Esophagus squamous epithelium (tissue), 5 donors: ENCODE measurements around the gene SUSD4. TPM values are rescaled to one million over a fixed set of nuclear protein-coding genes. Genes with fewer than 3 reads are reported as not detected.

Source experiments
- DNase-seq: peaks from one replicate; lab custom pipeline; 2025; lab: John Stamatoyannopoulos, UW
- H3K27ac ChIP-seq, 4 donors: fragments of 200-600 bp; sonication (generic); one replicate each; pipeline ENCODE4 v1.5.1; 2016 to 2019; ENCODE audit warnings: mild to moderate bottlenecking in 1 of 4
- H3K27me3 ChIP-seq, 4 donors: fragments of 200-600 bp; sonication (generic); 1 replicate in 3 of 4; 2 replicates in 1 of 4; pipeline versions ENCODE4 v1.5.1 to v1.6.0; 2017 to 2021; ENCODE audit warnings: antibody characterized with exemption in 1 of 4
- H3K36me3 ChIP-seq, 3 donors: fragments of 200-600 bp; sonication (generic); one replicate each; pipeline ENCODE4 v1.5.1; 2016 to 2019
- H3K4me1 ChIP-seq, 3 donors: fragments of 200-600 bp; sonication (generic); one replicate each; pipeline ENCODE4 v1.5.1; 2017 to 2019
- H3K4me3 ChIP-seq, 4 donors: fragments of 200-600 bp; sonication (generic); 1 replicate in 3 of 4; 2 replicates in 1 of 4; pipeline ENCODE4 v1.5.1; 2016 to 2019; ENCODE audit warnings: mild to moderate bottlenecking in 2 of 4, moderate library complexity in 1 of 4
- H3K9me3 ChIP-seq, 3 donors: fragments of 200-600 bp; sonication (generic); one replicate each; pipeline ENCODE4 v1.5.1; 2016 to 2019
- CTCF ChIP-seq, 6 experiments: fragments of 450-650 bp in 4 of 6; fragments of 200-600 bp in 2 of 6; sonication (generic) in 2 of 6; IDR thresholded peaks; one replicate each; pipeline ENCODE4 v1.5.1; 2016 to 2019; ENCODE audit warnings: antibody characterized with exemption in 6 of 6, mild to moderate bottlenecking in 4 of 6, moderate library complexity in 4 of 6
- POLR2A ChIP-seq, 4 donors: fragments of 450-650 bp; IDR thresholded peaks; one replicate each; pipeline ENCODE4 v1.6.1; 2017; ENCODE audit warnings: antibody characterized with exemption in 4 of 4, mild to moderate bottlenecking in 4 of 4, moderate library complexity in 3 of 4
- WGBS, 2 donors: methylation state at CpG; one replicate each; pipeline ENCODE4 v1.1.5; 2018; 5-methylcytosine and 5-hydroxymethylcytosine counted together
- intact Hi-C: fragments of 100-400 bp; cut with DNase I; formaldehyde crosslinking; loops from one replicate; pipeline ENCODE4 v1.15.0; 2022
- total RNA-seq, 4 donors: library from RNA; depleted of rRNA; stranded (reverse); fragments of >200 nt; gene quantifications; one replicate each; pipeline ENCODE4 v1.1.0, GENCODE V29; 2016
- donor health status: DM: yes; HTN: yes; CAD: no.

The SUSD4 gene
- total RNA-seq, 4 donors from 2014 or later, result 42.7 to 50.6 (median 46.5) TPM

- peaks cover 0 to 58% (median 0%) of the 10 kb centered on the region in 3 donors for H3K36me3 ChIP-seq
- H3K9me3 ChIP-seq, result no peaks in the 10 kb centered on the region
- H3K27ac ChIP-seq, result no peak overlapping the region
- H3K27me3 ChIP-seq, result no peaks in the 10 kb centered on the region
- TF ChIP-seq CTCF (IDR thresholded peaks at IDR 0.05), result no peak
- no peak for TF ChIP-seq POLR2A (IDR thresholded peaks at IDR 0.05)
- no peak overlapping the region for H3K4me3 ChIP-seq
- DNase-seq, result no peak
- H3K4me1 ChIP-seq, result no peaks in the 10 kb centered on the region
- intact Hi-C loops, result no loop called here
- WGBS, 2 donors, result 86 to 100% methylated on average over 2 to 11 of the region's 12 CpGs
Observed at GRCh38 chr1:223227486-223228196, 136.3 kb downstream of the SUSD4 start.

DNA sequence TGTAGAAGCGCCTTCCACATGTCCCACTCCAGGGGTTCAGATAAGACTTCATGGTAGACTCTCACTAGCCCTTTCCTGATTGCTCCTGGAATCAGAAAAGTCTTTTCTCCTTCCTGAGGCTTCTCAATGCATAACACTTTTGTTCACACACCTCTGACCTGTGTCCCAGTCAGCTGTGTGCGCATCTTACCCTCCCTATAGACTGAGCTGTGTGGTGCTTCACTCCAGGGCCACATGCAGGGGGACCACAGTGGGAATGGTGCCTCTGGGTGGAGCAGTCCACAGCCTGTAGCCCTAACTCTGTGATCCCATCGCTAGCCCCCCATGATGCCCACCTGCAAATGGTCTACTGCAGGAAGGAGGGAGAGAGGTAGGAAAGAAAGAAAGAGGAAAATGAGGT is 136.9 kb downstream of the SUSD4 start:
- DNase-seq, result no peak
- WGBS, 2 donors, result 94 to 100% methylated on average over 2 to 3 of the region's 3 CpGs
- H3K4me1 ChIP-seq, result no peaks in the 10 kb centered on the region
- peaks cover 0 to 64% (median 0%) of the 10 kb centered on the region in 3 donors for H3K36me3 ChIP-seq
- H3K27me3 ChIP-seq, result no peaks in the 10 kb centered on the region
- H3K27ac ChIP-seq, result no peak overlapping the region
- intact Hi-C loops, result no loop called here
- H3K9me3 ChIP-seq, result no peaks in the 10 kb centered on the region
- no peak for TF ChIP-seq CTCF (IDR thresholded peaks at IDR 0.05)
- no peak for TF ChIP-seq POLR2A (IDR thresholded peaks at IDR 0.05)
- no peak overlapping the region for H3K4me3 ChIP-seq

DNA sequence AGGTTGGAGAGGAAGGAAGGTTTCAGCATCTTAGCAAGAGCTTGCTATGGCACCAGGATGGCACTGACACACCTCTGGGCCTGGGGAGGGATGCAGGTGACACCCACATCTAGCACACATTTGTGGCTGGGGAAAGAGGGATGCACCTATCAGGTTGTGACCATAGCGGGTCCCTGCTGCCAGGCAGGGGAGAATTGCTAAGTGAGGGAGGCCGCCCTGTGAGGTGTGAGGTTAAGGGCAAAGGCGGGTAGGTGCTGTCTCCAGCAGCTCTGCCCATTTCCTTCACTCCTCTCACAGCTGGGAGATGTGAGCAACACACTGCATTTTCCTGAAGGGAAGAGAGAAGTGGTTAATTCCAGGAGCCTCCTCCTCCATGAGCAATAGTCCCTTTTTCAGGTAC is 137.7 kb downstream of the SUSD4 start:
- Histone ChIP-seq H3K4me3 (no peak overlapping the region), H3K27ac (no peak overlapping the region), H3K36me3 (peaks cover 0 to 71% (median 0%) of the 10 kb centered on the region in 3 donors), H3K4me1 (no peaks in the 10 kb centered on the region), H3K9me3 (no peaks in the 10 kb centered on the region), H3K27me3 (no peaks in the 10 kb centered on the region)
- no peak for TF ChIP-seq CTCF (IDR thresholded peaks at IDR 0.05)
- no peak for TF ChIP-seq POLR2A (IDR thresholded peaks at IDR 0.05)
- 89 to 97% methylated on average over 1 to 3 of the region's 3 CpGs for whole genome bisulfite sequencing, 2 donors
- intact Hi-C loops, result no loop called here
- no peak for DNase-seq

DNA sequence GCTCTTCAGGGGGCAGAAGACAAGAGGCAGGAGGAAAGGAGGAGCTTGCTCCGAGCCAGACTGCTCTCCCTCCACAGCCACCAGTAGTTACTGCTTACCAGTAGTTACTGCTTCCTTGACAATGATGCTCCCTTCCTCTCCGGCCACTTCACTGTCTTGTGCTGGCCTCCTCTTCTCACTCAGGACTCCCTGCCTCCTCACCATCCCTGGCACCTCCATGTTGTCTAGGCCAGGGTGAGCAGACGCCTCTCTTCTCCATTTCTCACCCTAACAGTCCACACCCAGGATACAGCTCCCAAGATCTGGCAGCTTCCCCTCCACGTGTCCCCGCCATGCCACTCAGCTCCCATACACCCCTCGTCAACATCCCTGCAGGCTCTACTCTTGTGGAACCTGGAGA is 138.5 kb downstream of the SUSD4 start:
- H3K9me3 ChIP-seq, result no peaks in the 10 kb centered on the region
- no peak overlapping the region for H3K27ac ChIP-seq
- no peak overlapping the region for H3K4me3 ChIP-seq
- no peaks in the 10 kb centered on the region for H3K27me3 ChIP-seq
- H3K4me1 ChIP-seq, result peaks cover 0 to 5% (median 0%) of the 10 kb centered on the region in 3 donors
- DNase-seq, result no peak
- WGBS, 2 donors, result 84 to 94% methylated on average over 6 of the region's 6 CpGs
- no peak for TF ChIP-seq POLR2A (IDR thresholded peaks at IDR 0.05)
- no peak for TF ChIP-seq CTCF (IDR thresholded peaks at IDR 0.05)
- H3K36me3 ChIP-seq, result peaks cover 0 to 75% (median 0%) of the 10 kb centered on the region in 3 donors
- intact Hi-C loops, result no loop called here

- intact Hi-C loops, result no loop called here
- no peak overlapping the region for H3K27ac ChIP-seq
- DNase-seq, result no peak
- TF ChIP-seq POLR2A (IDR thresholded peaks at IDR 0.05) (no peak), CTCF (IDR thresholded peaks at IDR 0.05) (no peak)
- peaks cover 0 to 75% (median 0%) of the 10 kb centered on the region in 3 donors for H3K36me3 ChIP-seq
- no peaks in the 10 kb centered on the region for H3K27me3 ChIP-seq
- peaks cover 0 to 9% (median 3%) of the 10 kb centered on the region in 3 donors for H3K4me1 ChIP-seq
- no peaks in the 10 kb centered on the region for H3K9me3 ChIP-seq
- no peak overlapping the region for H3K4me3 ChIP-seq
- 98 to 100% methylated on average over 3 to 6 of the region's 7 CpGs for WGBS, 2 donors
Observed at GRCh38 chr1:223225061-223225460, 138.9 kb downstream of the SUSD4 start.
